Activated B cell treated with CpG ODN at 0.5 μM for 24 hours (primary cell): ENCODE data around the gene PXYLP1. TPM values are rescaled to one million over a fixed set of nuclear protein-coding genes. Genes with fewer than 3 reads are reported as not detected.

ENCODE experiments used
- ATAC-seq: fragments of 200-7000 bp; cut with Tn5 transposase; one replicate; pipeline ENCODE4 v1.10.0; 2021; ENCODE audit warnings: low read depth, mild to moderate bottlenecking, moderate library complexity
- CTCF ChIA-PET: fragments of 350-600 bp; sonication (Branson Sonifier 250); formaldehyde crosslinking; loops from one replicate; lab custom pipeline; 2021; ENCODE audit warnings: antibody characterized with exemption; lab: Charles Lee
- POLR2A ChIA-PET: fragments of 350-600 bp; sonication (Branson Sonifier 250); formaldehyde crosslinking; loops from one replicate; lab custom pipeline; 2021; ENCODE audit warnings: antibody characterized with exemption; lab: Charles Lee
- DNase-seq: peaks from one replicate; pipeline ENCODE4 v3.0.0; 2022
- H3K27ac Mint-ChIP-seq: one replicate; pipeline ENCODE4 v1.8.0; 2020; ENCODE audit warnings: mixed read lengths
- H3K27me3 Mint-ChIP-seq: one replicate; pipeline ENCODE4 v1.8.0; 2021; ENCODE audit warnings: mixed read lengths
- H3K36me3 Mint-ChIP-seq: one replicate; pipeline ENCODE4 v1.8.0; 2021; ENCODE audit warnings: low read depth, mixed read lengths
- H3K4me1 Mint-ChIP-seq: one replicate; pipeline ENCODE4 v1.8.0; 2021; ENCODE audit warnings: mixed read lengths
- H3K4me3 Mint-ChIP-seq: one replicate; pipeline ENCODE4 v1.8.0; 2020; ENCODE audit warnings: mild to moderate bottlenecking, mixed read lengths
- H3K9me3 Mint-ChIP-seq: one replicate; pipeline ENCODE4 v1.8.0; 2020; ENCODE audit warnings: mixed read lengths
- intact Hi-C: fragments of 100-400 bp; cut with micrococcal nuclease; formaldehyde crosslinking; loops from one replicate; pipeline ENCODE4 v1.15.1; 2024
- total RNA-seq: library from RNA; stranded (reverse); gene quantifications from 2 replicates; pipeline ENCODE4 v1.2.3, GENCODE V29; 2022
- TF ChIP-seq, protein P1 (sequence below): fragments of 200-600 bp; IDR thresholded peaks from one replicate; pipeline ENCODE4 v1.8.0; 2022; ENCODE audit warnings: antibody characterized with exemption, mild to moderate bottlenecking

Gene PXYLP1
- total RNA-seq, 1 donor from 2014 or later, result 2.7 TPM

DNA sequence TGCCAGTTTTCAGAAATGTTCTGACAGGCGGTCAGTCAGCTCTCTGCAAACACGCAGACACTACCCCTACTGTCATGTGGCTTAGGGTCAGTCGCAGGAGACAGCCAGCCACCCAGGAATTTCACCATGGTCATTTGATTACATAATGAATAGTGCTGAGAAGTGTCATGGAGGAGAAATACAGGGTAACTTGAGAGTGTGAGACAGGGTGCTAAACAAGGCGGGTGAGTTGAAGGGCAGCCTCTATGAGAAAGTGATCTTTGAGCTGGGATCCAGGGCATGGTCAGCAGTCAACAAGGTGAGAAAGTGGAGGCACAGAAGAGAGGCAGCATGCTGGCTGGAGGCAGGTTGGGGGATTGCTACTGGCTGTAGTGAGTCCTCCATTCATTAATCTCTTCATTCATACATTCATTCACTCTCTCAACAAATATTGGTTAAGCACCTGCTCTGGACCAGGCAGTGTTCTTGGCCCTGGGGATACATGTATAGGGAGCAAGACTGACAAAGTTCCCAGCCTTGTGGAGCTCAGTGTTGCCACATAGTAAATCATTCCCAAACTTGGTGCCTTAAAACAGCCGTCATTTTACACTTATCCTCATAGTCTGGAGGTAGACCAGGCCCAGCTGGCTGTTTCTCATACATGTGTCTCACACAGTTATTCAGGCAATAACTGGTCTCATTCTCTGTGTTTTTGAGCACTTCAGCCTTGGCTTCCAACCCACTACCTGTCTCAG is 14.8 kb downstream of the PXYLP1 start:
- intact Hi-C loops, result no loop called here
- Mint-ChIP-seq H3K4me3 (no peak overlapping the region), H3K9me3 (no peaks in the 10 kb centered on the region), H3K36me3 (no peaks in the 10 kb centered on the region), H3K27me3 (no peaks in the 10 kb centered on the region), H3K27ac (no peak overlapping the region), H3K4me1 (no peaks in the 10 kb centered on the region)
- POLR2A ChIA-PET, result no interaction called here
- TF ChIP-seq, protein P1, sequence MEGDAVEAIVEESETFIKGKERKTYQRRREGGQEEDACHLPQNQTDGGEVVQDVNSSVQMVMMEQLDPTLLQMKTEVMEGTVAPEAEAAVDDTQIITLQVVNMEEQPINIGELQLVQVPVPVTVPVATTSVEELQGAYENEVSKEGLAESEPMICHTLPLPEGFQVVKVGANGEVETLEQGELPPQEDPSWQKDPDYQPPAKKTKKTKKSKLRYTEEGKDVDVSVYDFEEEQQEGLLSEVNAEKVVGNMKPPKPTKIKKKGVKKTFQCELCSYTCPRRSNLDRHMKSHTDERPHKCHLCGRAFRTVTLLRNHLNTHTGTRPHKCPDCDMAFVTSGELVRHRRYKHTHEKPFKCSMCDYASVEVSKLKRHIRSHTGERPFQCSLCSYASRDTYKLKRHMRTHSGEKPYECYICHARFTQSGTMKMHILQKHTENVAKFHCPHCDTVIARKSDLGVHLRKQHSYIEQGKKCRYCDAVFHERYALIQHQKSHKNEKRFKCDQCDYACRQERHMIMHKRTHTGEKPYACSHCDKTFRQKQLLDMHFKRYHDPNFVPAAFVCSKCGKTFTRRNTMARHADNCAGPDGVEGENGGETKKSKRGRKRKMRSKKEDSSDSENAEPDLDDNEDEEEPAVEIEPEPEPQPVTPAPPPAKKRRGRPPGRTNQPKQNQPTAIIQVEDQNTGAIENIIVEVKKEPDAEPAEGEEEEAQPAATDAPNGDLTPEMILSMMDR, result no peak
- DNase-seq (no peak), ATAC-seq (no peak)
- CTCF ChIA-PET, result interaction anchor here (1.9 kb wide), 1 partner anchor 15 kb away, joined by 5 read pairs; the partner anchor contains the start of gene PXYLP1

DNA sequence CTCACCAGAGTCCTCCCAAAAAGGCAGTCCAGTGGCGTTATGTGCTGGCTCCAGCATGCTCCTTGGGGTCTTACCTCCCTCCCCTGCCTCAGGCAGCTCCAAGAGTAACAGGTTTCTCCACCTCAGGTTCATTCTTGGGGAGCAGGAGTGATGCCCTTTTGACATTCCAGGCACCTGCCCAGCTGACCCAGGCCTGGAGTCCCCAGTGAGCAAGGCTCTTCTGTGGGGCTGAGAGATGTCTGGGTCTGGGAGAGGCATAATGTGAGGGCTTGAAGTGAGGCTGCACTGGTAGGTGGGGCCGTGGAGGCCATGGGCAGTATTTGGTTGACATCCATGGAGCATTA is 15.3 kb downstream of the PXYLP1 start:
- intact Hi-C loops, result no loop called here
- POLR2A ChIA-PET, result no interaction called here

DNA sequence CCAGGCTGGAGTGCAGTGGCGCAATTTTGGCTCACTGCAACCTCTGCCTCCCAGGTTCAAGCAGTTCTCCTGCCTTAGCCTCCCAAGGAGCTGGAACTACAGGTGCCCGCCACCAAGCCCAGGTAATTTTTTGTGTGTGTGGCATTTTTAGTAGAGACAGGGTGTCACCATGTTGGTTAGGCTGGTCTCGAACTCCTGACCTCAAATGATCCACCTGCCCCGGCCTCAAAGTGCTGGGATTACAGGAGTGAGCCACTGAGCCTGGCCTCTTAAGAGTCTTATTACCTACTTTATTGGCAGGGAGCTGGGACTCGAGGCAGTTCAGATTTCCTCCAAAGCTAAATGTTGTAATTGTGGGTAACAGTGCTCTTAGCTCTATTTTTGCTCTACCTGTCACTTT is 16.4 kb downstream of the PXYLP1 start:
- ChIA-PET POLR2A (no interaction called here), CTCF (no interaction called here)
- intact Hi-C loops, result no loop called here
- Mint-ChIP-seq H3K4me1 (no peaks in the 10 kb centered on the region), H3K27ac (no peak overlapping the region), H3K4me3 (no peak overlapping the region), H3K9me3 (no peaks in the 10 kb centered on the region), H3K27me3 (no peaks in the 10 kb centered on the region), H3K36me3 (no peaks in the 10 kb centered on the region)
- DNase-seq (no peak), ATAC-seq (no peak)
- TF ChIP-seq, protein P1, result no peak

More for the DNA sequence above, 15.3 kb downstream of the PXYLP1 start:
- H3K27me3 Mint-ChIP-seq, result no peaks in the 10 kb centered on the region
- DNase-seq (no peak), ATAC-seq (no peak)
- H3K36me3 Mint-ChIP-seq, result no peaks in the 10 kb centered on the region
- H3K9me3 Mint-ChIP-seq, result no peaks in the 10 kb centered on the region
- H3K4me3 Mint-ChIP-seq, result no peak overlapping the region
- TF ChIP-seq, protein P1, result no peak
- H3K27ac Mint-ChIP-seq, result no peak overlapping the region
- CTCF ChIA-PET, result no interaction called here
- H3K4me1 Mint-ChIP-seq, result no peaks in the 10 kb centered on the region

DNA sequence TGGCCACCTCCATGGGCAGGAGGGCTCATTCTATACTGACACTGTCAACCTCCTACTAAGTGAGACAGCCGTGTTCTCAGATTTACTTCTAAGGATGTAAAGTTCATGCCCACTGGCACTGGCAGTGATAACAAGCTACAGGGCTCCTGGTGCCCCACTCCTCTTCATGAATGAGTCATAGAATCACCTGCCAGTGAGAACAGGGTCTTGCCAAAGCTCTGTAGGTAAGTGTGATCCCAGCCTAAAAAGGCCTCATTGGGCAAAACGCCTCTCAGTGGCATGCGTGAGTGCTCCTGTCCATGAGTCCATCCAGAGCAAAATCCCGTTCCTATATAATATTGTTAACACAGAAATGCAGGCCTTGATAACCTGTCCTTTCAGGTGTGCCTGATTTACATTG is 17.4 kb downstream of the PXYLP1 start:
- DNase-seq (no peak), ATAC-seq (no peak)
- ChIA-PET CTCF (no interaction called here), POLR2A (no interaction called here)
- H3K36me3 Mint-ChIP-seq, result no peaks in the 10 kb centered on the region
- no peaks in the 10 kb centered on the region for H3K27me3 Mint-ChIP-seq
- H3K4me3 Mint-ChIP-seq, result no peak overlapping the region
- intact Hi-C loops, result no loop called here
- no peaks in the 10 kb centered on the region for H3K9me3 Mint-ChIP-seq
- TF ChIP-seq, protein P1, result no peak
- H3K4me1 Mint-ChIP-seq, result no peaks in the 10 kb centered on the region
- H3K27ac Mint-ChIP-seq, result no peak overlapping the region

DNA sequence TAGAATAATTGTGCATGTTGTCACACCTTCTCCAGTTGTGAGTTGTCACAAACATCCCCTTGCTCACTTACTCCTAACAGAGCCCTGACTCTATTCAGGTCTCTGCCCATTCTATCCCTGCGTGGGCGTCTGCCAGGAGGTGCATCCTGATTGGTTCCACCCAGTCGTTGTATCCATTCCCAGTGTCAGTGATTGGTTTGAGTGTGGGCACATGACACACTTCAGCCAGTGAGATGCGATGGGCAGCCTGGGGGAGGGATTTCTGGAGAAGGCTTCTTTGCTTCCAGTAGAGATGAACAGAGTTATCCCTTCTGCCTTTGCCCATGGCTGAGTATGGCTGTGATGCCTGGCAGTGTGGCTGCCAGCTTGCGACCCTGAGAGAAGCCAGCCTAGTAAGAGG is 18.7 kb downstream of the PXYLP1 start:
- ATAC-seq (no peak), DNase-seq (no peak)
- no peaks in the 10 kb centered on the region for H3K9me3 Mint-ChIP-seq
- H3K4me3 Mint-ChIP-seq, result no peak overlapping the region
- H3K36me3 Mint-ChIP-seq, result no peaks in the 10 kb centered on the region
- ChIA-PET POLR2A (no interaction called here), CTCF (no interaction called here)
- TF ChIP-seq, protein P1, result no peak
- H3K27ac Mint-ChIP-seq, result no peak overlapping the region
- intact Hi-C loops, result no loop called here
- no peaks in the 10 kb centered on the region for H3K4me1 Mint-ChIP-seq
- no peaks in the 10 kb centered on the region for H3K27me3 Mint-ChIP-seq
